ENCODE data around the gene SMARCC1. TPM values are rescaled to one million over a fixed set of nuclear protein-coding genes. Genes with fewer than 3 reads are reported as not detected.

The SMARCC1 gene
- total RNA-seq, 2 donors from 2014 or later, result 37.2 to 38.7 TPM

DNA sequence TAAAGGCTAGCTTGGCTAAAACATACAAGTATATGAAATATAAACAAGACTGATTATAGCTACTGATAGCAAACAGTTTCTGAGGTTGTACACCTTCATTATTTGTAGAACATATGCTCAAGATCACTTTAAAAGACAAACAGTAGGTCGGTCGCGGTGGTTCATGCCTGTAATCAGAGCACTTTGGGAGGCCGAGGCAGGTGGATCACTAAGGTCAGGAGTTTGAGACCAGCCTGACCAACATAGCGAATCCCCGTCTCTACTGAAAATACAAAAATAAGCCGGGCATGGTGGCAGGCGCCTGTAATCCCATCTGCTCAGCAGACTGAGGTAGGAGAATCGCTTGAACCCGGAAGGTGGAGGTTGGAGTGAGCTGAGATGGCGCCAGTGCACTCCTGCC, 80.3 kb downstream of the SMARCC1 start:
- no peaks in the 10 kb centered on the region for H3K4me1 ChIP-seq (ENCODE audit: control insufficient read depth in 1 of 2, low read depth in 2 of 2)
- TF ChIP-seq, protein P1, sequence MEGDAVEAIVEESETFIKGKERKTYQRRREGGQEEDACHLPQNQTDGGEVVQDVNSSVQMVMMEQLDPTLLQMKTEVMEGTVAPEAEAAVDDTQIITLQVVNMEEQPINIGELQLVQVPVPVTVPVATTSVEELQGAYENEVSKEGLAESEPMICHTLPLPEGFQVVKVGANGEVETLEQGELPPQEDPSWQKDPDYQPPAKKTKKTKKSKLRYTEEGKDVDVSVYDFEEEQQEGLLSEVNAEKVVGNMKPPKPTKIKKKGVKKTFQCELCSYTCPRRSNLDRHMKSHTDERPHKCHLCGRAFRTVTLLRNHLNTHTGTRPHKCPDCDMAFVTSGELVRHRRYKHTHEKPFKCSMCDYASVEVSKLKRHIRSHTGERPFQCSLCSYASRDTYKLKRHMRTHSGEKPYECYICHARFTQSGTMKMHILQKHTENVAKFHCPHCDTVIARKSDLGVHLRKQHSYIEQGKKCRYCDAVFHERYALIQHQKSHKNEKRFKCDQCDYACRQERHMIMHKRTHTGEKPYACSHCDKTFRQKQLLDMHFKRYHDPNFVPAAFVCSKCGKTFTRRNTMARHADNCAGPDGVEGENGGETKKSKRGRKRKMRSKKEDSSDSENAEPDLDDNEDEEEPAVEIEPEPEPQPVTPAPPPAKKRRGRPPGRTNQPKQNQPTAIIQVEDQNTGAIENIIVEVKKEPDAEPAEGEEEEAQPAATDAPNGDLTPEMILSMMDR (IDR thresholded peaks at IDR 0.05), result no peak
- no peaks in the 10 kb centered on the region for H3K27me3 ChIP-seq (replicated peaks; ENCODE audit: insufficient read depth)
- H3K4me3 ChIP-seq, result no peak overlapping the region
- DNase-seq (ENCODE audit: low spot score) (no peak), ATAC-seq (ENCODE audit: insufficient number of reproducible peaks, low FRiP score, low read depth) (no peak)
- no peak overlapping the region for H3K27ac ChIP-seq
- H3K36me3 ChIP-seq, result peaks cover 31% of the 10 kb centered on the region
- no peaks in the 10 kb centered on the region for H3K9me3 ChIP-seq

DNA sequence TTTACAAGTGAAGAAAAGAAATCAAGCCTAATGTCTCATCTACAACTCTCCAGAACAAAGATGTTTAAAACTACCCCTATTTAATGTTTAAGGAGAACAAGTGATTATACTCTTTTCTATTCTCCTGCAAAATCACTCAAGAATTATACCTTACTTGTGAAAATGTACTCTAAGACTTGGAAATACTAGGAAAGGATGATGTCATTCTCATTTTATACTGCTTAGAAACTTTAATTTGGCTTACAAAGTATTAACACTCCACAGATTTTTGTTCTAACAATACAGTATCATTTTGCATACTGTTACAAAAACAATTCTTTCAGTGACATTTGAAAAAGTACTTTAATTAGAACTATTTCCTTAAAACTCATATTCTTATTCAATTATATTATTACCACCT, 89.5 kb downstream of the SMARCC1 start:
- no peaks in the 10 kb centered on the region for H3K4me1 ChIP-seq (ENCODE audit: control insufficient read depth in 1 of 2, low read depth in 2 of 2)
- H3K27ac ChIP-seq, result no peak overlapping the region
- no peaks in the 10 kb centered on the region for H3K9me3 ChIP-seq
- no peaks in the 10 kb centered on the region for H3K27me3 ChIP-seq (replicated peaks; ENCODE audit: insufficient read depth)
- peaks cover 30% of the 10 kb centered on the region for H3K36me3 ChIP-seq
- H3K4me3 ChIP-seq, result no peak overlapping the region
- DNase-seq (ENCODE audit: low spot score) (no peak), ATAC-seq (ENCODE audit: insufficient number of reproducible peaks, low FRiP score, low read depth) (no peak)
- TF ChIP-seq, protein P1 (IDR thresholded peaks at IDR 0.05), result no peak

DNA sequence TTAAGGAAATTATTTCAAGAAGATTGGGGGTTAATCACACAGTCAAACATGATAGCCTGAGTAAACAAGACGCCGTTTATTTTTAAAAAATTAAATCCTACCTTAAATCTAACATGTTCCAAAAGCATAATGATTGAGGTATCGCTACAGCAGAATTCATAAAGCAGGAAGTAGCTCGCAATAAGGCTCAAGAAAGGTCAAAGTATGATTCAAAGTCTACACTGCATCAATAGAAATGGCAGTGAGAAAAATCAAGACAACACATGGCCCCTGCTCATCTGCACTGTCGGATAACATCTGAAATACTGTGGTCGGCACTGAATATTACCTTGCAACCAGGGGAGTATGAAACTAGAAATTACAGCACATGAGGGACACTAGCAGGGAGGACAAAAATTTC, 93.2 kb downstream of the SMARCC1 start:
- Histone ChIP-seq H3K27ac (no peak overlapping the region), H3K4me1 (ENCODE audit: control insufficient read depth in 1 of 2, low read depth in 2 of 2) (no peaks in the 10 kb centered on the region), H3K9me3 (no peaks in the 10 kb centered on the region), H3K27me3 (replicated peaks; ENCODE audit: insufficient read depth) (no peaks in the 10 kb centered on the region), H3K36me3 (peaks cover 22% of the 10 kb centered on the region), H3K4me3 (no peak overlapping the region)
- DNase-seq (ENCODE audit: low spot score), result no peak
- TF ChIP-seq, protein P1 (IDR thresholded peaks at IDR 0.05), result no peak
- no peak for ATAC-seq (ENCODE audit: insufficient number of reproducible peaks, low FRiP score, low read depth)

DNA sequence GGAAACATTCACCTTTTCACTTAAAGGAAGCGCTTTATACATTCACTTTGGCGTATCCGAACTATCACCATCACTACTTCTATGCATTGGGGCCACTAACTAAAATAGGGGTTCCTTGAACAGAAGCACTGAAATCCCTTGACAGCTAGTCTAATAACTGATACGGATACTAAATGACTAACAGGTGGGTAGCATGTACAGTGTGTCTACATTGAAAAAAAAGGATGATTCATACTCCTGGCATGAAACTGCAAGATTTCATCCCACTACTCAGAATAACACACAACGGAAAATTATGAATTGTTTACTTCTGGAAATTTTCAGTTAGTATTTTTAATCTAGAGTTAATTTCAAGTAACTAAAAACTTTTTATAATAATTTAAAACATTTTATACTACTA, 96.7 kb downstream of the SMARCC1 start:
- TF ChIP-seq, protein P1 (IDR thresholded peaks at IDR 0.05), result no peak
- ATAC-seq (ENCODE audit: insufficient number of reproducible peaks, low FRiP score, low read depth), result no peak
- no peaks in the 10 kb centered on the region for H3K9me3 ChIP-seq
- H3K27me3 ChIP-seq (replicated peaks; ENCODE audit: insufficient read depth), result no peaks in the 10 kb centered on the region
- DNase-seq (ENCODE audit: low spot score), result no peak
- H3K36me3 ChIP-seq, result peaks cover 25% of the 10 kb centered on the region
- no peak overlapping the region for H3K4me3 ChIP-seq
- no peaks in the 10 kb centered on the region for H3K4me1 ChIP-seq (ENCODE audit: control insufficient read depth in 1 of 2, low read depth in 2 of 2)
- H3K27ac ChIP-seq, result no peak overlapping the region

DNA sequence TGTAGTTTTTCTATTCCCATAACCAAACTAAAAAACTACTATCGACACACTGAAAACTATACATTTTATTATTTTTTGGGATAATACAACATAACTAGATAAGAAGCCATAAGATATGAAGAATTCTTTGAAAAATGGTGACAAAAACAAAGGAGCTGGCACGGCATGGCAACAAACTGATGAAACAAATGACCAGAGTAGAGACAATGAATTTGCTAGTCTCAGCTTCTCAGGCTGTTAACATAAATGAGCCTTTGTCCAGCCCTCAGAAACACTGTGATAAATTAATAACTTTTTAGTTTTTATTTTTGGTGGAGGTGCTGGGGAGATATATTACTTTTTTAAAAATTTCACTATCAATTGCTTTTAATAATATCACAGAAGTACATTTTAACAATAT, 100.7 kb downstream of the SMARCC1 start:
- Histone ChIP-seq H3K27me3 (replicated peaks; ENCODE audit: insufficient read depth) (no peaks in the 10 kb centered on the region), H3K4me3 (no peak overlapping the region), H3K4me1 (ENCODE audit: control insufficient read depth in 1 of 2, low read depth in 2 of 2) (no peaks in the 10 kb centered on the region), H3K9me3 (no peaks in the 10 kb centered on the region), H3K36me3 (peaks cover 30% of the 10 kb centered on the region), H3K27ac (no peak overlapping the region)
- DNase-seq (ENCODE audit: low spot score) (no peak), ATAC-seq (ENCODE audit: insufficient number of reproducible peaks, low FRiP score, low read depth) (no peak)
- TF ChIP-seq, protein P1 (IDR thresholded peaks at IDR 0.05), result no peak

Measured in thoracic aorta (tissue), 2 donors.